GM18507 (cell line): ENCODE data around the gene ARHGEF6.
"Not testable (repeated sequence)": the region's sequence is repeated elsewhere in the genome, so short reads cannot be mapped to it uniquely, and the experiment has no call there.

Source experiments
- DNase-seq: peaks from one replicate; pipeline ENCODE4 v3.0.0; 2011; ENCODE audit warnings: low read depth; ENCODE audit not compliant: insufficient read length; ENCODE audit errors: extremely low spot score
- FAIRE-seq: peaks from 2 replicates; lab custom pipeline; 2011; peaks lifted over from hg19 to GRCh38; lab: Jason Lieb, UNC

The ARHGEF6 gene

DNA sequence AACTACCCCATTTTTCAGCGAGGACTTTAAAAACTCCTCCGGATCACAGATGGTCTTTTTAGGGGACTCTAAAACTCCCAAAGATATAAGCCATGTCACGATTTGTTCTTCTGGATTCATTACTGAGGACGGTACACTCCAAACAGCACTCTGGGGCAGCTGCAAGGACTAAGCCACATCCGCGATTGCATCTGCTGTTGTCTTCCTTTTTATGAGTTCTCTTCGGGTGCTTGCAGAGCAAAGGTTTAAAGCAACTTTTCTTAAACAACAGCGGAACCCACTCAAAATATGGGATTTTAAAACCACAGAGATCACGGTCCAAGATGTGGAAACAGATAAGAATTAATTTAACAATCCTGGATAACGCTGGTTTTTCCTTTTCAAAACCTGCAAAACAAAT is at the start of gene ARHGEF6:
Gene ARHGEF6, minus strand, starts transcription at position 170 of the 400 bp plus-strand sequence. Its CDS starts 50 bp downstream, at position 120.
- FAIRE-seq (peak; percentile 82), DNase-seq (no peak)

DNA sequence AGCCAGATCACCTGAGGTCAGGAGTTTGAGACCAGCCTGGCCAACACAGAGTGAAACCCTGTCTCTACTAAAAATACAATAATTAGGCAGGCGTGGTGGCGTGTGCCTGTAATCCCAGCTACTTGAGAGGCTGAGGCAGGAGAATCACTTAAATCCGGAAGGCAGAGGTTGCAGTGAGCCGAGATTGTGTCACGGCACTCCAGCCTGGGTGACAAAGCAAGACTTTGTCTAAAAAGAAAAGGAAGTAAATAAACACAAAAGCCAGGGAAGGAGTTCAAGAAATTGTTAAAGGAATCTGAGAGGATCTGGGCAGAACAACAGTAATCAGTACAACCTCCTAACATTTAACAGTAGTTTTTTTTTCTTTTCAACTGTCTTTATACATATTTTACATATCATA is 48.7 kb upstream of the ARHGEF6 start:
- FAIRE-seq, result no peak
- no peak for DNase-seq

DNA sequence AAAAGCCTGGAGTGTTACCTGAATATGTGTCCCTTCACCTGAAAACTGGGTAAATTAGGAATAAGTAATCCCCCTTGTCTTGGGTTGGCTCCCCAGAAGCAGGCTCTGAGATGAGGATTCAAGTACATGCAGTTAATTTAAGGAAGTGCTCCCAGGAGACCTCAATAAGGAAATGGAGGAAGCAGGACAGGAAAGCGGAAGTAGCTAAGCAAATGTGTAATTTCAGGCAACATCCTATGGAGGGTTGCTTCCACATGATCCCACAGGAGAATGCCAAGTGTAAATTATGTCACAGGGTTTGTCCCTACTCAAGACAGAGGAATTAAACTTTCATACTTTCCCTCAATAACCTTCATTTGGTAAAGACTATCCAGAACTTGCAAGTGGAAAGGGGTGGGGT is 48.1 kb upstream of the ARHGEF6 start:
- FAIRE-seq, result no peak
- DNase-seq, result no peak

DNA sequence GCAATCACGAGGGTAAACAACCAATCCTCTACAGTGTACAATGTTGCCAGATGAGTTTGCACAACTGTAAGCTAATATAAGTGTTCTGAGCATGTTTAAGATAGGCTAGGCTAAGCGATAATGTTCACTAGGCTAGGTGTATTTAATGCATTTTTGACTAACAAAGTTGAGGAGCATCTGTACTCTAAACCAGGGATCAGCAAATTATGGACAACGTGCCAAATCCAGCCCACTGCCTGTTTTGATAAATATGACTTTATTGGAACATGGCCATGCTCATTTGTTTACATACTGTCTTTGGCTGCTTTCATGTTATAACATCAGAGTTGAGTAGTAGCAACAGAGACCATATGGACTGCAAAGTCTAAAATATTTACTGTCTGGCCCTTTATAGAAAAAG is 46.3 kb upstream of the ARHGEF6 start:
- no peak for FAIRE-seq
- no peak for DNase-seq

- DNase-seq (no peak), FAIRE-seq (no peak)
Observed at GRCh38 chrX:136825771-136826170, 45.0 kb upstream of the ARHGEF6 start.

GRCh38 chrX:136823175-136823574 is 42.4 kb upstream of the ARHGEF6 start:
- FAIRE-seq (no peak), DNase-seq (no peak)

- DNase-seq, result no peak
- no peak for FAIRE-seq
Observed at GRCh38 chrX:136822337-136823095, 41.8 kb upstream of the ARHGEF6 start.

- FAIRE-seq, result not testable (repeated sequence)
Observed at GRCh38 chrX:136819756-136820155, 39.0 kb upstream of the ARHGEF6 start.

GRCh38 chrX:136819031-136819703 is 38.4 kb upstream of the ARHGEF6 start:
- DNase-seq (no peak), FAIRE-seq (no peak)

More at GRCh38 chrX:136819756-136820155, 39.0 kb upstream of the ARHGEF6 start:
- not testable (repeated sequence) for DNase-seq

DNA sequence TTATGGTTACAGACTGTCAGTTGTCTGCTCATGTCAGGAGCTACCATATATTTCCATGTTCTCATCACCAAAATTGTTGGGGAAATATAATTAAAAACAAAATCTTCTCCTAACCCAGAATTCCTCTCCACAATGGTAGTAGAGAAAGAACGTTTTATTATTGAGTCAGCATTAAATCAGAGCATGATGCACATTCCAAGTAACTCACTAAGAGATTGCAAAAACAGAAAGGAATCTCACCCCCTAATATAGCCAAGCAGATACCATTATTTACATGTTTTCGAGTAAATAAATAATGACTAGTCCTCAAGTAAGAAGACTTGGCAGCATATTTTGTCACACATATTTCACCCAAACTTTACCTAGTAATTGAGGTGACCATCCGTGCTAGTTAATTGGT is 36.2 kb upstream of the ARHGEF6 start:
- FAIRE-seq (no peak), DNase-seq (no peak)

- no peak for FAIRE-seq
- no peak for DNase-seq
Observed at GRCh38 chrX:136814847-136815750, 34.4 kb upstream of the ARHGEF6 start.

GRCh38 chrX:136812286-136812685 is 31.6 kb upstream of the ARHGEF6 start:
- no peak for DNase-seq
- no peak for FAIRE-seq

- DNase-seq (no peak), FAIRE-seq (no peak)
Observed at GRCh38 chrX:136810493-136810892, 29.8 kb upstream of the ARHGEF6 start.

DNA sequence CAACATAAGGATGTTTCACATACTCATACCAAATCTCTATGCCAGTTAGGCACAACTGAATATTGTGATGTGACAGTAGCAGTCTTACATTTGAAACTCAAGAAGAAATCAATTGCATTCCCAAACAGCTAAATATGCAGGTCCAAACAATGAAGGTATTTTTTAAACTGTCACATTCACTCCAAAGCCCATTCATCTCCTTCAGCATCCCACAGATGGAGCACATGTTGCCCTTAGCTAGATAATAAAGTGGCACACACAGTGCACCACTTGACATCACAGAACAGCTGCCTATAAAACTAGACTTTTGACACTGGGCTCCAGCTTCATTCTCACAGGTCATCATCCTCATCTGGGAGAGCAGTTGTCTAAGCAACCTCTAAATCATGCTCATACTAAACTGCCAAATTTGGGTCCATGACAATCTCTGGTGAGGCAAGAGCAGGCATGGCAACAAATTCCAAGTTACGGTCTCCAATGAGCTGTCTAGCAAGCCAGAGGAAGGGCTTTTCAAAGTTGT is 26.2 kb upstream of the ARHGEF6 start:
- no peak for DNase-seq
- no peak for FAIRE-seq

- no peak for FAIRE-seq
- no peak for DNase-seq
Observed at GRCh38 chrX:136802515-136802914, 21.8 kb upstream of the ARHGEF6 start.

DNA sequence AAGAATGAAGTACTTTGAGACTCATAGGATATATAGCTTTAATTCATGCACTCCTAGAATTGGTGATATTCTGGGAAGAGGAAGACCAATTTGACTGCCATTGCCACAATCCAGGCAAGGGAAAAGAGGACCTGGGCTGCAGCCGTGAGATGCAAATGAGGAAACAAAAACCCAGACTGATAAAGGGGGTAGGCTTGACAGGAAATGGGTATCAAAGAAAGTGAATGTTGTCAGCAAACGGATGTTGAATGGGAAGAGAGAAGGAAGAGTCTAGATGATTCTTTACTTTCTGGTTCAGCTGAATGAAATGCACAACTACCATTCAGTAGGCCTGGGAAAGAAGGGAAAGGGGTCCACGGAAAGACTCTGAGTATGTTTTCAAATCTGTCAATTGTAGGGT is 17.1 kb upstream of the ARHGEF6 start:
- FAIRE-seq, result no peak
- DNase-seq, result no peak

DNA sequence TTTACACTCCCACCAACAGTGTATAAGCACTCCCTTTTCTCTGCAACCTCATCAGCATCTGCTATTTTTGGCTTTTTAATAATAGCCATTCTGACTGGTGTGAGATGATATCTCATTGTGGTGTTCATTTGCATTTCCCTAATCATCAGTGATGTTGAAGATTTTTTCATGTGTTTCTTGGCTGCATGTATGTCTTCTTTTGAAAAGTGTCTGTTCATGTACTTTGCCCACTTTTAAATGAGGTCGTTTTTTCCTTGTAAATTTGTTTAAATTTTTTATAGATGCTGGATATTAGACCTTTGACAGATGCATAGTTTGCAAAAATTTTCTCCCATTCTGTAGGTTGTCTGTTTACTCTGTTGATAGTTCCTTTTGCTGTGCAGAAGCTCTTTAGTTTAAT is 14.4 kb upstream of the ARHGEF6 start:
- not testable (repeated sequence) for DNase-seq, FAIRE-seq

DNA sequence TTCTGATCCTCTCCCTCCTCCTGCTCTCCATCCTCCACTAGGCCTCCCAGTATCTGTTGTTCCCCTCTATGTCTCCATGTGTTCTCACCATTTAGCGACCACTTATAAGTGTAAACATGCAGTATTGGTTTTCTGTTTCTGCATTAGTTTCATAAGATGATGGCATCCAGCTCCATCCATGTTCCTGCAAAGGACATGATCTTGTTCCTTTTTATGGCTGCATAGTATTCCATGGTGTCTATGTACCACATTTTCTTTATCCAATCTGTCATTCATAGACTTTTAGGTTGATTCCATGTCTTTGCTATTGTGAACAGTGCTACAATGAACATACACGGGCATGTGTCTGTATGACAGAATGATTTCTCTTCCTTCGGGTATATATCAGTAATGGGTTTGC is 13.9 kb upstream of the ARHGEF6 start:
- FAIRE-seq, result not testable (repeated sequence)

GRCh38 chrX:136794080-136794479 is 13.3 kb upstream of the ARHGEF6 start:
- FAIRE-seq (no peak), DNase-seq (no peak)

More for the DNA sequence above, 13.9 kb upstream of the ARHGEF6 start:
- DNase-seq, result not testable (repeated sequence)

GRCh38 chrX:136789856-136790255 is 9.1 kb upstream of the ARHGEF6 start:
- no peak for DNase-seq
- FAIRE-seq, result no peak
